Measurements from ENCODE around the gene ACTRT3. TPM values are rescaled to one million over a fixed set of nuclear protein-coding genes. Genes with fewer than 3 reads are reported as not detected.

The ACTRT3 gene
- total RNA-seq = under 1 TPM in 2 of 5 donors, not detected in 3; 0.15 to 0.28 TPM
- total RNA-seq (2013) = 0.22 TPM
- 0 to 2.1 (median 0.34) reads per million in 29 experiments for total RNA-seq

GRCh38 chr3:169769287-169770181 is at the start of gene ACTRT3:
Gene ACTRT3 (minus strand): TSS chr3:169769561. CDS start chr3:169769520, 41 bp downstream.
- Mint-ChIP-seq H3K9me3 (peaks cover 0 to 7% (median 2%) of the 10 kb centered on the region in 3 donors), H3K4me3 (peak within 1 kb of the TSS; percentile 82 to 87 (median 86)), H3K4me1 (peaks cover 19 to 38% (median 29%) of the 10 kb centered on the region in 3 donors), H3K27me3 (no peaks in the 10 kb centered on the region), H3K36me3 (no peaks in the 10 kb centered on the region), H3K27ac (peak within 1 kb of the TSS; percentile 83 to 84)
- Histone ChIP-seq H3K36me3 (ENCODE audit: control insufficient read depth in 2 of 2, extremely low read depth in 1 of 2, insufficient read depth in 1 of 2, low read length in 1 of 2) (peaks cover 0 to 3% of the 10 kb centered on the region in 2 donors), H3K27me3 (replicated peaks in 1 of 2; ENCODE audit: control insufficient read depth in 2 of 2, extremely low read depth in 1 of 2, insufficient read depth in 2 of 2, low read length in 1 of 2) (no peaks in the 10 kb centered on the region), H3K9me3 (no peaks in the 10 kb centered on the region), H3K4me3 (ENCODE audit: control insufficient read depth in 1 of 2, extremely low read depth in 1 of 2, low read length in 1 of 2) (peak within 1 kb of the TSS; percentile 74 to 87), H3K27ac (ENCODE audit: low read length) (peak within 1 kb of the TSS; percentile 68), H3K4me1 (ENCODE audit: control insufficient read depth in 1 of 2, extremely low read depth in 1 of 2, insufficient read depth in 2 of 2, low read length in 2 of 2) (peaks cover 12 to 14% of the 10 kb centered on the region in 2 experiments)
- ATAC-seq (replicated peaks in 1 of 4) (peak in 1 of 4 experiments; percentile 10), DNase-seq (peak in 34 of 35 experiments; percentile 19 to 76 (median 44))
- POLR2A ChIA-PET = interaction anchor here in 1 of 2 donors (0.6 kb wide), 1 partner anchor 252 kb away, joined by 10 read pairs; no protein-coding TSS in a partner anchor
- under 1% methylated on average over 49 of the region's 51 CpGs for WGBS (ENCODE audit: insufficient coverage)
- CTCF ChIA-PET = interaction anchor here (0.6 to 1.0 kb wide), 4 partner anchors 44 to 1066 kb away, joined by 4 to 7 read pairs (median 4); partner anchors contain the start of gene SEC62 (in 1 of the 2)

- no peaks in the 10 kb centered on the region for H3K36me3 ChIP-seq (ENCODE audit: control insufficient read depth in 2 of 2, extremely low read depth in 1 of 2, insufficient read depth in 1 of 2, low read length in 1 of 2)
- H3K4me3 ChIP-seq (ENCODE audit: control insufficient read depth in 1 of 2, extremely low read depth in 1 of 2, low read length in 1 of 2) = no peak overlapping the region
- peaks cover 0 to 17% of the 10 kb centered on the region in 2 experiments for H3K27me3 ChIP-seq (replicated peaks in 1 of 2; ENCODE audit: control insufficient read depth in 2 of 2, extremely low read depth in 1 of 2, insufficient read depth in 2 of 2, low read length in 1 of 2)
- Mint-ChIP-seq H3K27ac (no peak overlapping the region), H3K4me3 (no peak overlapping the region), H3K36me3 (peaks cover 7% of the 10 kb centered on the region), H3K27me3 (peaks cover 7 to 23% of the 10 kb centered on the region in 2 donors), H3K9me3 (peaks cover 4 to 11% (median 10%) of the 10 kb centered on the region in 3 donors), H3K4me1 (peaks cover 10 to 13% (median 11%) of the 10 kb centered on the region in 3 donors)
- H3K4me1 ChIP-seq (ENCODE audit: control insufficient read depth in 1 of 2, extremely low read depth in 1 of 2, insufficient read depth in 2 of 2, low read length in 2 of 2) = peaks cover 0 to 11% of the 10 kb centered on the region in 2 experiments
- no peak overlapping the region for H3K27ac ChIP-seq (ENCODE audit: low read length)
- ChIA-PET POLR2A (no interaction called here), CTCF (interaction anchor here in 1 of 2 donors (0.6 kb wide), 1 partner anchor 207 kb away, joined by 3 read pairs; no protein-coding TSS in a partner anchor)
- peaks cover 4% of the 10 kb centered on the region for H3K9me3 ChIP-seq
- no CpG with 5 or more reads among the region's 2 CpGs for WGBS (ENCODE audit: insufficient coverage)
- ATAC-seq (replicated peaks in 1 of 4) = no peak
- DNase-seq = no peak
These were observed 49.0 kb upstream of the ACTRT3 start for GRCh38 chr3:169818316-169818715.

- 75% methylated on average over 2 of the region's 4 CpGs for WGBS (ENCODE audit: insufficient coverage)
- POLR2A ChIA-PET = no interaction called here
These were observed 46.3 kb upstream of the ACTRT3 start for GRCh38 chr3:169815590-169816150.

GRCh38 chr3:169813757-169814517 is 44.6 kb upstream of the ACTRT3 start:
- ChIA-PET POLR2A (interaction anchor here (0.6 to 0.8 kb wide), 2 partner anchors 56 to 150 kb away, joined by 3 to 4 read pairs; no protein-coding TSS in a partner anchor), CTCF (interaction anchor here in 1 of 2 donors (0.6 to 0.7 kb wide), 4 partner anchors 45 to 367 kb away, joined by 3 to 7 read pairs (median 3); partner anchors contain the start of gene ACTRT3)
- Histone ChIP-seq H3K27me3 (replicated peaks in 1 of 2; ENCODE audit: control insufficient read depth in 2 of 2, extremely low read depth in 1 of 2, insufficient read depth in 2 of 2, low read length in 1 of 2) (peaks cover 0 to 14% of the 10 kb centered on the region in 2 experiments), H3K36me3 (ENCODE audit: control insufficient read depth in 2 of 2, extremely low read depth in 1 of 2, insufficient read depth in 1 of 2, low read length in 1 of 2) (no peaks in the 10 kb centered on the region), H3K4me1 (ENCODE audit: control insufficient read depth in 1 of 2, extremely low read depth in 1 of 2, insufficient read depth in 2 of 2, low read length in 2 of 2) (peaks cover 3 to 26% of the 10 kb centered on the region in 2 experiments), H3K27ac (ENCODE audit: low read length) (no peak overlapping the region), H3K9me3 (peaks cover 4% of the 10 kb centered on the region), H3K4me3 (ENCODE audit: control insufficient read depth in 1 of 2, extremely low read depth in 1 of 2, low read length in 1 of 2) (peak overlapping the region; percentile 62 to 84)
- Mint-ChIP-seq H3K4me3 (peak overlapping the region; percentile 74 to 94 (median 78)), H3K4me1 (peaks cover 27 to 29% (median 29%) of the 10 kb centered on the region in 3 donors), H3K27ac (peak overlapping the region; percentile 1 to 57), H3K36me3 (peaks cover 7% of the 10 kb centered on the region), H3K9me3 (peaks cover 4 to 11% (median 10%) of the 10 kb centered on the region in 3 donors), H3K27me3 (peaks cover 3 to 10% of the 10 kb centered on the region in 2 donors)
- peak; percentile 41 to 86 (median 73) for DNase-seq
- 39% methylated on average over 20 of the region's 27 CpGs for WGBS (ENCODE audit: insufficient coverage)
- ATAC-seq (replicated peaks in 1 of 4) = peak; percentile 75 to 89 (median 80)

More at GRCh38 chr3:169815590-169816150, 46.3 kb upstream of the ACTRT3 start:
- no peak overlapping the region for H3K27ac Mint-ChIP-seq
- peaks cover 0 to 14% of the 10 kb centered on the region in 2 experiments for H3K27me3 ChIP-seq (replicated peaks in 1 of 2; ENCODE audit: control insufficient read depth in 2 of 2, extremely low read depth in 1 of 2, insufficient read depth in 2 of 2, low read length in 1 of 2)
- H3K4me1 Mint-ChIP-seq = peaks cover 22 to 26% (median 23%) of the 10 kb centered on the region in 3 donors
- ATAC-seq (replicated peaks in 1 of 4) (no peak), DNase-seq (no peak)
- peaks cover 4% of the 10 kb centered on the region for H3K9me3 ChIP-seq
- H3K36me3 ChIP-seq (ENCODE audit: control insufficient read depth in 2 of 2, extremely low read depth in 1 of 2, insufficient read depth in 1 of 2, low read length in 1 of 2) = no peaks in the 10 kb centered on the region
- peaks cover 3 to 10% of the 10 kb centered on the region in 2 donors for H3K27me3 Mint-ChIP-seq
- peaks cover 4 to 11% (median 10%) of the 10 kb centered on the region in 3 donors for H3K9me3 Mint-ChIP-seq
- CTCF ChIA-PET = interaction anchor here (0.6 to 0.8 kb wide), 3 partner anchors 17 to 403 kb away, joined by 3 read pairs; no protein-coding TSS in a partner anchor
- peaks cover 3 to 26% of the 10 kb centered on the region in 2 experiments for H3K4me1 ChIP-seq (ENCODE audit: control insufficient read depth in 1 of 2, extremely low read depth in 1 of 2, insufficient read depth in 2 of 2, low read length in 2 of 2)
- no peak overlapping the region for H3K4me3 ChIP-seq (ENCODE audit: control insufficient read depth in 1 of 2, extremely low read depth in 1 of 2, low read length in 1 of 2)
- H3K27ac ChIP-seq (ENCODE audit: low read length) = no peak overlapping the region
- peaks cover 7% of the 10 kb centered on the region for H3K36me3 Mint-ChIP-seq
- no peak overlapping the region for H3K4me3 Mint-ChIP-seq

GRCh38 chr3:169813278-169813677 is 43.9 kb upstream of the ACTRT3 start:
- H3K4me3 ChIP-seq (ENCODE audit: control insufficient read depth in 1 of 2, extremely low read depth in 1 of 2, low read length in 1 of 2) = peak overlapping the region; percentile 62 to 84
- Mint-ChIP-seq H3K27me3 (peaks cover 2 to 8% of the 10 kb centered on the region in 2 donors), H3K27ac (peak overlapping the region in 1 of 2 donors; percentile 1), H3K4me1 (peaks cover 27 to 29% (median 29%) of the 10 kb centered on the region in 3 donors), H3K9me3 (peaks cover 4 to 11% (median 10%) of the 10 kb centered on the region in 3 donors), H3K4me3 (peak overlapping the region; percentile 74 to 94 (median 78)), H3K36me3 (peaks cover 7% of the 10 kb centered on the region)
- DNase-seq (peak in 1 of 35 experiments; percentile 14), ATAC-seq (replicated peaks in 1 of 4) (peak in 1 of 4 experiments; percentile 3)
- ChIA-PET CTCF (no interaction called here), POLR2A (interaction anchor here in 1 of 2 donors (0.6 kb wide), 1 partner anchor 56 kb away, joined by 4 read pairs; no protein-coding TSS in a partner anchor)
- H3K9me3 ChIP-seq = peaks cover 4% of the 10 kb centered on the region
- 40% methylated on average over 3 of the region's 8 CpGs for WGBS (ENCODE audit: insufficient coverage)
- peaks cover 3 to 26% of the 10 kb centered on the region in 2 experiments for H3K4me1 ChIP-seq (ENCODE audit: control insufficient read depth in 1 of 2, extremely low read depth in 1 of 2, insufficient read depth in 2 of 2, low read length in 2 of 2)
- no peak overlapping the region for H3K27ac ChIP-seq (ENCODE audit: low read length)
- no peaks in the 10 kb centered on the region for H3K36me3 ChIP-seq (ENCODE audit: control insufficient read depth in 2 of 2, extremely low read depth in 1 of 2, insufficient read depth in 1 of 2, low read length in 1 of 2)
- H3K27me3 ChIP-seq (replicated peaks in 1 of 2; ENCODE audit: control insufficient read depth in 2 of 2, extremely low read depth in 1 of 2, insufficient read depth in 2 of 2, low read length in 1 of 2) = peaks cover 0 to 14% of the 10 kb centered on the region in 2 experiments

Measured in T-cell (primary cell).